BE2C (cell line): Measurements from ENCODE around the gene HUNK.

Source experiments
- DNase-seq: peaks from one replicate; pipeline ENCODE4 v3.0.0-alpha.2; 2020
- H3K27me3 ChIP-seq: fragments of 250-450 bp; sonication (Bioruptor Pico); 2 replicates; pipeline ENCODE4 v1.5.1; 2020; ENCODE audit warnings: mild to moderate bottlenecking
- H3K36me3 ChIP-seq: fragments of 250-450 bp; sonication (Bioruptor Pico); 2 replicates; pipeline ENCODE4 v1.5.1; 2020; ENCODE audit warnings: mild to moderate bottlenecking
- H3K4me1 ChIP-seq: fragments of 250-450 bp; sonication (Bioruptor Pico); 2 replicates; pipeline ENCODE4 v1.5.1; 2020
- H3K4me3 ChIP-seq: 2 replicates; pipeline ENCODE4 v1.5.1; 2011; ENCODE audit warnings: low read depth, low read length
- H3K9me3 ChIP-seq: fragments of 250-450 bp; sonication (Bioruptor Pico); 2 replicates; pipeline ENCODE4 v1.5.1; 2020
- TF ChIP-seq, protein P1 (sequence below): IDR thresholded peaks from 2 replicates; pipeline ENCODE4 v1.5.1; 2012; ENCODE audit warnings: mild to moderate bottlenecking, low read depth, low read length

Gene HUNK

DNA sequence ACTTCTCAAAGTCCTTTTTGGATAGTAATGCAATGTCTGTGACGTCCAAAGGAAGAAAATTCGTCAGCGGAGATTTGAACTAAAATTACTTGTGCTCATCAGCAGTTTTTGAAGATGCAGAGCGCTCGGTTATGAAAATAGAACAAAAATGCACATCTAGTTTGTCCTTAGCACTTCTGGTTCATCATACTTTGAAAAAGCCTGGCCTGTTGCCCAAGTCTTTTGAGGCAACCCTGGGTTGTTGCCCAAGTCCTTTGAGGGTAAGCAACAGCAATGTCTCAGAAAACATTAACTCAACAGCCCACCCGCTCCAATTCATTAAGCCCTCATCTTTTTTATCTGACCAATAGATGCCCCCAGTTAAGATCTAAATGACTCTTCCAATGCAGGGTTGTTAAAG, 91.9 kb downstream of the HUNK start:
- Histone ChIP-seq H3K9me3 (no peaks in the 10 kb centered on the region; the same call in 1 of the 2 replicates), H3K4me3 (no peak overlapping the region), H3K36me3 (no peaks in the 10 kb centered on the region), H3K27me3 (no peaks in the 10 kb centered on the region), H3K4me1 (no peaks in the 10 kb centered on the region)
- TF ChIP-seq, protein P1, sequence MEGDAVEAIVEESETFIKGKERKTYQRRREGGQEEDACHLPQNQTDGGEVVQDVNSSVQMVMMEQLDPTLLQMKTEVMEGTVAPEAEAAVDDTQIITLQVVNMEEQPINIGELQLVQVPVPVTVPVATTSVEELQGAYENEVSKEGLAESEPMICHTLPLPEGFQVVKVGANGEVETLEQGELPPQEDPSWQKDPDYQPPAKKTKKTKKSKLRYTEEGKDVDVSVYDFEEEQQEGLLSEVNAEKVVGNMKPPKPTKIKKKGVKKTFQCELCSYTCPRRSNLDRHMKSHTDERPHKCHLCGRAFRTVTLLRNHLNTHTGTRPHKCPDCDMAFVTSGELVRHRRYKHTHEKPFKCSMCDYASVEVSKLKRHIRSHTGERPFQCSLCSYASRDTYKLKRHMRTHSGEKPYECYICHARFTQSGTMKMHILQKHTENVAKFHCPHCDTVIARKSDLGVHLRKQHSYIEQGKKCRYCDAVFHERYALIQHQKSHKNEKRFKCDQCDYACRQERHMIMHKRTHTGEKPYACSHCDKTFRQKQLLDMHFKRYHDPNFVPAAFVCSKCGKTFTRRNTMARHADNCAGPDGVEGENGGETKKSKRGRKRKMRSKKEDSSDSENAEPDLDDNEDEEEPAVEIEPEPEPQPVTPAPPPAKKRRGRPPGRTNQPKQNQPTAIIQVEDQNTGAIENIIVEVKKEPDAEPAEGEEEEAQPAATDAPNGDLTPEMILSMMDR = no peak
- no peak for DNase-seq

DNA sequence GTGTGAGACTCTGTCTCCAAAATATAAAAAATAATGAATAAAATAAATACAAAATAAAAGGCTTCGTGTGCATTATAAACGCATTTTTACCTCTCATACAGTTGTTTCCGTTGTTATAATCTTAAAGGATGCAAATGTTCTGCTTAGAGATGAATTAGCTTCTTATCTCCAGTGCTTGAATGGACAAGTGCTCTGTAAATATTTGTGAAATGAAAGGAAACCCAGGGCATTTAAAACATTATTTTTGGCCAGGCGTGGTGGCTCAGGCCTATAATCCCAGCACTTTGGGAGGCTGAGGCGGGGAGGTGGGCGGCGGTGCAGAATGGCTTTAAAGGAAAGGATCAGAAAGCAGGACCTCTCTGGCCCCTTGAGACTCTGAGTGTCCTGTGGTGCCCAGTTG, 94.5 kb downstream of the HUNK start:
- no peaks in the 10 kb centered on the region for H3K4me1 ChIP-seq
- TF ChIP-seq, protein P1 = no peak
- no peaks in the 10 kb centered on the region for H3K27me3 ChIP-seq
- DNase-seq = no peak
- no peak overlapping the region for H3K4me3 ChIP-seq
- H3K9me3 ChIP-seq = no peaks in the 10 kb centered on the region
- H3K36me3 ChIP-seq = no peaks in the 10 kb centered on the region

DNA sequence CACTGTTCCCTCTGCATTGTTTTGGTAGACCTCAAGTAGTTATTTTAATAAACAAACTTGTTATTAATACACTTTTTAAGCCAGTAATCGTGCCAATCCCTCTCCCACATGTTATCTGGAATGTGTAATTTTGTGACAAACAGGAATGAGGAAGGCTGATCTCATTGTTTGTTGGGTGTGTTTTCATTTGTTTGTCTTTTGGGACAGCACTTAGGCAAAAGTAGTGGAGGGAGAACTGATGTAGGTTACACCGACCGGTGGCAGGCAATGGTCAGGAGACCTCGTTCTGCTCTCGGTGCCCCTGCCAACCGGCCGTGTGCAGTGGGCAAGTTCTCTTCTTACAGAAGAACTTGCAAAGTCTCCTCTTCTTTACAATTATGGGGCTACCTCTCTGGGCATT, 99.8 kb downstream of the HUNK start:
- Histone ChIP-seq H3K4me1 (no peaks in the 10 kb centered on the region), H3K9me3 (no peaks in the 10 kb centered on the region), H3K27me3 (no peaks in the 10 kb centered on the region), H3K4me3 (no peak overlapping the region), H3K36me3 (no peaks in the 10 kb centered on the region)
- TF ChIP-seq, protein P1 = no peak
- no peak for DNase-seq

DNA sequence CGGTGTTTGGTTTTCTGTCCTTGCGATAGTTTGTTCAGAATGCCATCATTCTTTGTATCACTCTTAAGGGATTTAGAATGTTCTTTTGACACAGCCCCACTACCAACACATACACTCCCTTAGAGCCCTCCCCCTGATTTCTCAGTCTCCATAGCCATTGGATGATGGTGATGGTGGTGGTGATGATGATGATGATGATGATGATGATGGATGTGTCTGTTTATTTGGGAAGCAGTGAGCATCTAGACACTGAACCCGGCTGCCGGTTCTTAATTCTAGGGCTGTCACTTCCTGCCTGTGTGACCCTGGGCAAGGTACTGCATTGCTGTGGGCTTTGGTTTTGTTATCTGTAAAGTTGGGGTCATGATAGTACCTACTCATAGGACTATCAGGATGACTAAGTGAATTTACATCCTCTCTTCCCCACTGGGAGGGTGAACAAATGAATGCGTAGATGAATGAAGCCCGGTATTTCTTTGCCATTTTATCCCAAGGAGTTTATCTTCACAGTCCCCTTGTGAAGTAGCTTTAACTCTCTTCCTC, 100.7 kb downstream of the HUNK start:
- TF ChIP-seq, protein P1 = no peak

DNA sequence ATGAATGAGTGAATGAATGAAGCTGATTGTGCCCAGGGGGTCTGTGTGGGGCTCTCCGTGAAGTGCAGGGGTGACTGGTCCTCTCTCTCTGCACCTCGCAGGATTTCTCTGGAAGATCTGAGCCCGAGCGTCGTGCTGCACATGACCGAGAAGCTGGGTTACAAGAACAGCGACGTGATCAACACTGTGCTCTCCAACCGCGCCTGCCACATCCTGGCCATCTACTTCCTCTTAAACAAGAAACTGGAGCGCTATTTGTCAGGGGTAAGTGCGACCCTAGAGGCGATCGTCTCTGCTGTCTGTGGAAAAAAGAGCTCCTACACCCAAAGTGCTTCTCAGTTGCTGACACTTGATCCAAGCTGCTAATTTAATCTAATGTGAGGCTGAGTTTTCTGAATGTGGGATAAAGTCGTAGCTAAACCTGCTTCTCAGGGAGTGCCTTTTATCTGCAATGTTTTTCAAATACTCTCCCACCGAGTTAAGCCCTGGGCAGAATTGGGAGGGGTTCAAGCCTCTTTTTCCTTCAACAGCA, 101.7 kb downstream of the HUNK start:
- no peaks in the 10 kb centered on the region for H3K4me1 ChIP-seq
- TF ChIP-seq, protein P1 = no peak
- DNase-seq = no peak
- H3K27me3 ChIP-seq = no peaks in the 10 kb centered on the region
- H3K9me3 ChIP-seq = no peaks in the 10 kb centered on the region
- H3K4me3 ChIP-seq = no peak overlapping the region
- no peaks in the 10 kb centered on the region for H3K36me3 ChIP-seq

More for the DNA sequence above, 100.7 kb downstream of the HUNK start:
- Histone ChIP-seq H3K36me3 (no peaks in the 10 kb centered on the region), H3K4me1 (no peaks in the 10 kb centered on the region), H3K27me3 (no peaks in the 10 kb centered on the region), H3K4me3 (no peak overlapping the region), H3K9me3 (no peaks in the 10 kb centered on the region)
- no peak for DNase-seq

DNA sequence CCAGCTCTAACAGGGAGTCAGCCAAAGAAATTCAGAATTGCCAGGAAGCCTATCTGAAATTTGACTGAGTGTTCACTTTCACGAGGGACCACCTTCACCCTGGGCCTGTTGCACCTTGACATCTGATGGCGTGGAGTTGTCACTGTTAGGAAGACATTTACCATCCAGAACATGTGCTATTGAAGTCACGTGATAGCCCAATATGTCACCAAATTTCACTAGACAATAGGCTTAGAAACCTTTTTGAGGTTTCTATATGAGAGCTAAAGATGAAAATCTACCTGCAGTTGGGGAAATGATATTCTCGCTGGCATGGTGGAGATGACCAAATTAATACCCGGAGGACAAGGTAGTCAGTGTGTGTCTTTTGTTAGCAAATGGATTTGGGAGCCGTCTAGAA, 102.7 kb downstream of the HUNK start:
- TF ChIP-seq, protein P1 = no peak
- Histone ChIP-seq H3K36me3 (no peaks in the 10 kb centered on the region), H3K4me3 (no peak overlapping the region), H3K27me3 (no peaks in the 10 kb centered on the region), H3K9me3 (no peaks in the 10 kb centered on the region), H3K4me1 (no peaks in the 10 kb centered on the region)
- no peak for DNase-seq
